Activated T-helper 1 cell treated with anti-CD3 and anti-CD28 coated beads, Interleukin-12 subunit alpha, Interleukin-12 subunit beta, Interleukin-2, Interleukin-4 antibody, amounts not matched to agents 30 ng/mL and 10 ng/mL and 1 ng/mL, durations not matched to agents 14 hours and 24 hours and 36 hours (primary cell): ENCODE data around the gene CREB5. TPM values are rescaled to one million over a fixed set of nuclear protein-coding genes. Genes with fewer than 3 reads are reported as not detected.

Experiments
- DNase-seq: peaks from one replicate; pipeline ENCODE4 v3.0.0; 2021; ENCODE audit warnings: low spot score
- H3K27ac Mint-ChIP-seq: one replicate; pipeline ENCODE4 v1.8.0; 2021; ENCODE audit warnings: mild to moderate bottlenecking, mixed read lengths
- H3K27me3 Mint-ChIP-seq: one replicate; pipeline ENCODE4 v1.8.0; 2022; ENCODE audit warnings: mild to moderate bottlenecking, moderate library complexity, mixed read lengths; ENCODE audit not compliant: insufficient read depth
- H3K36me3 Mint-ChIP-seq: one replicate; pipeline ENCODE4 v1.8.0; 2021; ENCODE audit warnings: low read depth, mixed read lengths
- H3K4me1 Mint-ChIP-seq: one replicate; pipeline ENCODE4 v1.8.0; 2021; ENCODE audit warnings: low read depth, mixed read lengths
- H3K4me3 Mint-ChIP-seq: one replicate; pipeline ENCODE4 v1.8.0; 2021; ENCODE audit warnings: mild to moderate bottlenecking, moderate library complexity, mixed read lengths
- H3K9me3 Mint-ChIP-seq: one replicate; pipeline ENCODE4 v1.8.0; 2021; ENCODE audit warnings: mixed read lengths
- intact Hi-C: fragments of 100-400 bp; cut with micrococcal nuclease; formaldehyde crosslinking; loops from one replicate; pipeline ENCODE4 v1.15.1; 2024
- total RNA-seq: library from RNA; stranded (reverse); gene quantifications from 2 replicates; pipeline ENCODE4 v1.2.3, GENCODE V29; 2022

Gene CREB5
- total RNA-seq, 1 donor from 2014 or later, result not detected

DNA sequence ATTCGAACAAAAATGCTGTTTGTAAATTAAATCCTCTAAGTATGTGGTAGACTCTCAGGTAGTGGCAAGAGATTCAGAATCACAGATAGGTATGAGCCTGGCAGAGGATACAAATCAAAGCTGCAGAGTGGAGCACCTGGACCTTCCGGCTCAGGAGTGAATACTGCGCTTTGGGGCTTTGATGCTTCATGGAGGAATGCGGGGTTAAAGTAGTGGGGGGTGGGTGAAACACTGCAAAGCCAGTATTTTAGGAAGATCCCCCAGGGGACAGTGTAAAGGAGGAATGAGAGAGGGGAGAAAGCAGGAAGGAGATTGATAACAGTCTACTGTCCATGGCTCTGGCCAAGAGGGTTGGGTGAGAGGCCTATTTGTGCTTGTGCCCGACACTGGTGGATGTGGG is 43.2 kb downstream of the CREB5 start:
- H3K36me3 Mint-ChIP-seq, result no peaks in the 10 kb centered on the region
- DNase-seq, result no peak
- intact Hi-C loops, result no loop called here
- H3K27me3 Mint-ChIP-seq, result peaks cover 2% of the 10 kb centered on the region
- no peak overlapping the region for H3K4me3 Mint-ChIP-seq
- no peaks in the 10 kb centered on the region for H3K9me3 Mint-ChIP-seq
- H3K27ac Mint-ChIP-seq, result no peak overlapping the region
- H3K4me1 Mint-ChIP-seq, result no peaks in the 10 kb centered on the region

DNA sequence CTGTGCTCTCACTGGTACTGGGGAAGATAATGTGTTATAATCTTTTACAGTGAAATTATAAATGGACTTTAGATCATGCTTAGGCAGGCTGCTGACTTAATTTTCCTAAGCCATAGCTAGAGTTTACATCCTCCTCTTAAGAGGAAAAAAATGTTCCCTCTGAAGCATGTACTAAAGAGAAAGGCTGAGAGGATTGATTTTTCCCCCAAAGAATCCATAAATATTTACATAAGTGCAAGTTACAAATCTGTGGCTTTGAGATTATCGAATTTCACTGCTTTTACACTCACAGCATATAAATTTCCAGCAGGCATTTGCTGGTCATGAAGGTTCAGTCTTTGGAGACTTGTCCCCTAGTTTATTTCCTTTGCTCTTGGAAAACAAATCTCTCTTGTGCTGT is 43.7 kb downstream of the CREB5 start:
- no peak for DNase-seq
- H3K36me3 Mint-ChIP-seq, result no peaks in the 10 kb centered on the region
- H3K9me3 Mint-ChIP-seq, result no peaks in the 10 kb centered on the region
- H3K27ac Mint-ChIP-seq, result no peak overlapping the region
- H3K27me3 Mint-ChIP-seq, result peaks cover 2% of the 10 kb centered on the region
- intact Hi-C loops, result no loop called here
- no peak overlapping the region for H3K4me3 Mint-ChIP-seq
- no peaks in the 10 kb centered on the region for H3K4me1 Mint-ChIP-seq

GRCh38 chr7:28458732-28459131 is 46.4 kb downstream of the CREB5 start:
- Mint-ChIP-seq H3K36me3 (no peaks in the 10 kb centered on the region), H3K27ac (no peak overlapping the region), H3K9me3 (no peaks in the 10 kb centered on the region), H3K4me3 (no peak overlapping the region), H3K27me3 (peaks cover 10% of the 10 kb centered on the region), H3K4me1 (no peaks in the 10 kb centered on the region)
- intact Hi-C loops, result no loop called here
- DNase-seq, result no peak

DNA sequence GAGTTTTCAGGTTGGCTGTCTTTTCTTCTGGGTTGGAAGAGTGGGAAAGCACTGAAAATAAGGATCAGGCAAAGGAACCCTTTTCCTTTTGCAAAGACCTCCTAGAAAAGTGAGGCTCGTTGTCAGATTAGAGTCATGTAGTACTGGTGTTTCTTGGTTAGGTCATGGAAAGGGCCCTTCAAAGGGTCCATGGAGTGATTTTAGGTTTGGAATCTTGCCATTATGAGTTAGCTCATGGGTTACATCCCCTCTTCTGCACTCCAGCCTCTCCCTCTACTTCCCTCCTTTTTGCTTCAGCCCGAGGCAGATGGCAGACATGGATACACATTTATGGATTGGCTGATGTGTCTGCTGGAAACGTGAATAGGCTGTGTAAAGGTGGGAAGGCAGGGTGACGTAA is 47.0 kb downstream of the CREB5 start:
- Mint-ChIP-seq H3K36me3 (no peaks in the 10 kb centered on the region), H3K4me3 (no peak overlapping the region), H3K9me3 (no peaks in the 10 kb centered on the region), H3K27me3 (peaks cover 14% of the 10 kb centered on the region), H3K4me1 (no peaks in the 10 kb centered on the region), H3K27ac (no peak overlapping the region)
- no peak for DNase-seq
- intact Hi-C loops, result no loop called here

DNA sequence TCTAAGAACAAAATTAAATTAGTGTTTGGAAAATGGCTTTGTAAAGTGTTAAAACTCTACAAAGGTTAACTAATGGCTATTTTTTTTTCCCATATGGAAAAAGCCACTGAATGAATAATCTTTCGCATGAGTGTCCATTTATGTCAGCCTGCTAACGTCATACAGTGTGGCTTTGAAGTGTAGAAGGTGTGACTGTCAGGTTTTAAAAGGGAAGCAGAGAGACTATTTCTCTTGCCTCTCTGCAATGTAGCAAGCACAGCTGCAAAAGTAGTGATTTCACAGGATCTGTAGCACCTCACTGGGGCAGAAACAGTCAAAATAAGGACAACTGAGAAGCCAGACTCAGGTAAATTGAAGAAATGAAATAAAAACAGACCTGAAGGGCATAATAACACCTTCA is 53.4 kb downstream of the CREB5 start:
- peaks cover 16% of the 10 kb centered on the region for H3K27me3 Mint-ChIP-seq
- H3K36me3 Mint-ChIP-seq, result no peaks in the 10 kb centered on the region
- no peak overlapping the region for H3K27ac Mint-ChIP-seq
- no peak overlapping the region for H3K4me3 Mint-ChIP-seq
- DNase-seq, result no peak
- intact Hi-C loops, result no loop called here
- no peaks in the 10 kb centered on the region for H3K4me1 Mint-ChIP-seq
- no peaks in the 10 kb centered on the region for H3K9me3 Mint-ChIP-seq

GRCh38 chr7:28466341-28466740 is 54.0 kb downstream of the CREB5 start:
- Mint-ChIP-seq H3K36me3 (no peaks in the 10 kb centered on the region), H3K4me3 (no peak overlapping the region), H3K9me3 (no peaks in the 10 kb centered on the region), H3K4me1 (no peaks in the 10 kb centered on the region), H3K27ac (no peak overlapping the region), H3K27me3 (peaks cover 16% of the 10 kb centered on the region)
- DNase-seq, result no peak
- intact Hi-C loops, result no loop called here

- no peaks in the 10 kb centered on the region for H3K36me3 Mint-ChIP-seq
- no peak overlapping the region for H3K27ac Mint-ChIP-seq
- no peaks in the 10 kb centered on the region for H3K9me3 Mint-ChIP-seq
- H3K4me1 Mint-ChIP-seq, result no peaks in the 10 kb centered on the region
- H3K27me3 Mint-ChIP-seq, result peaks cover 16% of the 10 kb centered on the region
- H3K4me3 Mint-ChIP-seq, result no peak overlapping the region
- no peak for DNase-seq
- intact Hi-C loops, result no loop called here
Measured at GRCh38 chr7:28466885-28467284, 54.6 kb downstream of the CREB5 start.

DNA sequence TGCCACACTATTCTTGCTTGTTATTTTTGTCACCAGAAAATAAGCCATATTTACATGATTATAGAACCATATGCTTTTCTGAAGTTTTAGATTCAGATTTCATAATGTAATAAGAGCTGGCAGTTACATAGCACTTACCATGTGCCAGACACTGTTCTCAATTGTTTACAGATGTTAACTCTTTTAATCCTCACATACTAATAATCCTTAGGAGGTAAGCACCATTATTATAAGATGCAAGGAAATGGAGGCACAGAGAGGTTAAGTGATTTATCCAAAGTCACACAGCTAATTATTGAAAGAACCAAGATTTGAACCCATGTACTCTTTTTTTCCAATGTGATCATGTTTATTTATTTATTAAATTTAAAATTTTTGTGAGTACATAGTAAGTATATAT is 57.2 kb downstream of the CREB5 start:
- intact Hi-C loops, result no loop called here
- Mint-ChIP-seq H3K9me3 (no peaks in the 10 kb centered on the region), H3K36me3 (no peaks in the 10 kb centered on the region)

GRCh38 chr7:28470344-28470743 is 58.0 kb downstream of the CREB5 start:
- no peak overlapping the region for H3K27ac Mint-ChIP-seq
- no peaks in the 10 kb centered on the region for H3K4me1 Mint-ChIP-seq
- H3K27me3 Mint-ChIP-seq, result peaks cover 6% of the 10 kb centered on the region
- H3K36me3 Mint-ChIP-seq, result no peaks in the 10 kb centered on the region
- intact Hi-C loops, result no loop called here
- no peak for DNase-seq
- H3K9me3 Mint-ChIP-seq, result no peaks in the 10 kb centered on the region
- no peak overlapping the region for H3K4me3 Mint-ChIP-seq

More for the DNA sequence above, 57.2 kb downstream of the CREB5 start:
- no peak overlapping the region for H3K27ac Mint-ChIP-seq
- no peak overlapping the region for H3K4me3 Mint-ChIP-seq
- peaks cover 6% of the 10 kb centered on the region for H3K27me3 Mint-ChIP-seq
- DNase-seq, result no peak
- no peaks in the 10 kb centered on the region for H3K4me1 Mint-ChIP-seq

- no peaks in the 10 kb centered on the region for H3K4me1 Mint-ChIP-seq
- intact Hi-C loops, result no loop called here
Measured at GRCh38 chr7:28472332-28472731, 60.0 kb downstream of the CREB5 start.

DNA sequence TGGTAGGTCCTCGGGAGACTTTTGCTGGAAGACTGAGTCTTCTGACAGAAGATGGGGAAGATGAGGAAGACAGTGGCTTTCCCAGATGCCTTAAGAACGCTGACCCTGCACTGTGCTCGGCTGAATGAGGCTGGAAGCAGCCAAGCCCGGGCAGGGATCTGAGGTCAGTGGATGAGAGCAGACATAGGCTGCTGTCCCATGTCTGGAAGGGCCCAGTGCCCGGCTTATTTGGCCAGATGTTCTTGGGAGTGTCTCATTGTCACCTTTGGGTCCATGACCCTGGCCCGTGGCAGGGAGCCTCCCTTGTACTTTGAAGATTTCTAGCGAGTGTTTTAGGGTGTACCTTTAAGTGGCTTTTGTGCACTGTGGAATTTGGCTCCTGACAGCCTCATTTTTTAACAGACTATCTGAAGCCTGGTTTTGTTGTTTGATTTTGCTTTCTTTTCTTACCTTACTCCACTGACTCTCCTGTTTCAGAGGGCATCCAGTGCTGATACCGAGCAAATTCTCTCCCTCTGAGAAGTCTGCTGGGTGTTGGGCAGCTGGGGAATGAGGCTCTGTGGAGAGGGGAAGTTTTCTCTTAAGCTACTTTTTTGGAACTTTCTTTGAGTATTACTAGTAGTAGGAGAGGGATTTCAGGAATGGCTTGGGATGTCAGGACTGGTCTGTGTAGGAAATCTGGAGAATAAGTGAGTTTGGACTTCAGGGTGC is 61.4 kb downstream of the CREB5 start:
- Mint-ChIP-seq H3K9me3 (no peaks in the 10 kb centered on the region), H3K27me3 (peaks cover 8% of the 10 kb centered on the region), H3K4me1 (no peaks in the 10 kb centered on the region), H3K4me3 (no peak overlapping the region), H3K27ac (no peak overlapping the region), H3K36me3 (no peaks in the 10 kb centered on the region)
- DNase-seq, result no peak
- intact Hi-C loops, result no loop called here

More at GRCh38 chr7:28472332-28472731, 60.0 kb downstream of the CREB5 start:
- no peak overlapping the region for H3K4me3 Mint-ChIP-seq
- DNase-seq, result no peak
- H3K9me3 Mint-ChIP-seq, result no peaks in the 10 kb centered on the region
- H3K27ac Mint-ChIP-seq, result no peak overlapping the region
- H3K27me3 Mint-ChIP-seq, result peaks cover 3% of the 10 kb centered on the region
- no peaks in the 10 kb centered on the region for H3K36me3 Mint-ChIP-seq

DNA sequence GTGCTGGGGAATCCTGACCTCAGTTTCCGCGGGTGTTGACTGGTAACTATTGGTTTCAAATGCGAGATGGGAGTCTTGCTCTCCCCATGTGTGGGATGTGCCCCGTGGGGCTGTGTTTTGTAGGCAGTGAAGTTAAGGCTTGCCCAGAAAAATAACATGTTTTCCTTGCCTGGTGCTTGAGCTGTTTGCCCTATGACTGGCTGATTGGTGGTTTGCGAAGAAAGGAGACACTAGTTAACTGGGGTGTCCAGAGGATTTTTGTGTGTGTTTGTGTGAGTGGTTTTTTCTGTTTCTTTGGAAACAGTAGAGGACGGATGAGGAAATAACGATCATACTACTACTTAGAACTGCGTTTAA is 61.9 kb downstream of the CREB5 start:
- H3K27me3 Mint-ChIP-seq, result peaks cover 8% of the 10 kb centered on the region
- no peak for DNase-seq
- H3K9me3 Mint-ChIP-seq, result no peaks in the 10 kb centered on the region
- H3K36me3 Mint-ChIP-seq, result no peaks in the 10 kb centered on the region
- intact Hi-C loops, result no loop called here
- no peak overlapping the region for H3K4me3 Mint-ChIP-seq
- H3K4me1 Mint-ChIP-seq, result no peaks in the 10 kb centered on the region
- no peak overlapping the region for H3K27ac Mint-ChIP-seq

DNA sequence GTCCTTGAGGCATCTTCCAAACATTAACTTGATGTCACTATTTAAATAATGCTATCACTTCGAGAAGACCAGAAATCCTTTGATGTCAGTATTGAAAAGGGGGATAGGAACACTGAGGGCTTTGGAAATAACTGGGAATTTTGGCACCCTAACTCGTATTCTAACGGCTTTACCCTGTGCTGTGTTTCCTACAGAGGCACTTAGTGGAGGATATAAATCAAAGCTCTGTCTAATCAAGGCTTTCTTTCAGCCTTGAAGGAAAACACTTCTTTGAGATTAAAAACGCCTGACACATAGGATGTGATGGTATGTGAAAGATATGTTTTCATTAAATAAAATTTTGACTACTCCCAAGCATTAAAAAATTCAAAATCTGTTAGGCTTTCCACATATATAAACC is 62.3 kb downstream of the CREB5 start:
- Mint-ChIP-seq H3K36me3 (no peaks in the 10 kb centered on the region), H3K4me3 (no peak overlapping the region), H3K9me3 (no peaks in the 10 kb centered on the region), H3K27me3 (peaks cover 8% of the 10 kb centered on the region), H3K27ac (no peak overlapping the region), H3K4me1 (no peaks in the 10 kb centered on the region)
- intact Hi-C loops, result no loop called here
- no peak for DNase-seq

GRCh38 chr7:28477041-28477442 is 64.7 kb downstream of the CREB5 start:
- no peaks in the 10 kb centered on the region for H3K36me3 Mint-ChIP-seq
- no peak overlapping the region for H3K4me3 Mint-ChIP-seq
- no peaks in the 10 kb centered on the region for H3K4me1 Mint-ChIP-seq
- intact Hi-C loops, result no loop called here
- DNase-seq, result no peak
- peaks cover 11% of the 10 kb centered on the region for H3K27me3 Mint-ChIP-seq
- no peak overlapping the region for H3K27ac Mint-ChIP-seq
- no peaks in the 10 kb centered on the region for H3K9me3 Mint-ChIP-seq
